ENCODE results near the gene ZBTB16. TPM values are rescaled to one million over a fixed set of nuclear protein-coding genes. Genes with fewer than 3 reads are reported as not detected.

Gene ZBTB16
- total and polyA plus RNA-seq, 2 experiments from 2014 or later, result 0.29 to 1.4 TPM

- Histone ChIP-seq H3F3A (replicated peaks; ENCODE audit: low read depth) (no peaks in the 10 kb centered on the region), H3K4me2 (no peak overlapping the region), H2AFZ (no peak overlapping the region), H4K20me1 (replicated peaks; ENCODE audit: insufficient read depth) (no peaks in the 10 kb centered on the region), H3K36me3 (ENCODE audit: insufficient read depth) (no peaks in the 10 kb centered on the region), H3K27me3 (ENCODE audit: insufficient read depth) (no peaks in the 10 kb centered on the region), H3K4me1 (ENCODE audit: insufficient read depth) (peaks cover 17% of the 10 kb centered on the region), H3K79me2 (replicated peaks; ENCODE audit: insufficient read depth) (no peaks in the 10 kb centered on the region), H3K4me3 (no peak overlapping the region), H3K9me2 (ENCODE audit: insufficient read depth) (no peaks in the 10 kb centered on the region), H3K27ac (ENCODE audit: low read depth) (no peak overlapping the region)
- Mint-ChIP-seq H3K36me3 (ENCODE audit: low read depth) (no peaks in the 10 kb centered on the region), H3K27me3 (ENCODE audit: insufficient read depth, low read depth, poor library complexity) (peaks cover 2% of the 10 kb centered on the region), H3K4me1 (peaks cover 22% of the 10 kb centered on the region), H3K4me3 (no peak overlapping the region), H3K9me3 (no peaks in the 10 kb centered on the region), H3K27ac (no peak overlapping the region)
- TF ChIP-seq JUNB (IDR thresholded peaks at IDR 0.05; ENCODE audit: unreplicated experiment), result no peak
- TF ChIP-seq CTCF (conservative IDR thresholded peaks at IDR 0.05; ENCODE audit: low read depth in 2 of 2), result no peak
- TF ChIP-seq CREB1 (CRISPR knock-in tag; IDR thresholded peaks at IDR 0.05; ENCODE audit: low read depth), result no peak
- TF ChIP-seq STAT1 (IDR thresholded peaks at IDR 0.05; ENCODE audit: unreplicated experiment), result no peak
- TF ChIP-seq ZNF462 (CRISPR knock-in tag; IDR thresholded peaks at IDR 0.05), result no peak
- TF ChIP-seq ZNF331 (CRISPR knock-in tag; IDR thresholded peaks at IDR 0.05; ENCODE audit: low read depth), result no peak
- TF ChIP-seq ZNF114 (CRISPR knock-in tag; IDR thresholded peaks at IDR 0.05), result no peak
- TF ChIP-seq POLR2AphosphoS5 (IDR thresholded peaks at IDR 0.05; ENCODE audit: low read depth), result no peak
- TF ChIP-seq NANOG (IDR thresholded peaks at IDR 0.05; ENCODE audit: borderline replicate concordance), result no peak
- TF ChIP-seq EZH2phosphoT487 (IDR thresholded peaks at IDR 0.05; ENCODE audit: unreplicated experiment), result no peak
- TF ChIP-seq EZH2 (IDR thresholded peaks at IDR 0.05; ENCODE audit: low read depth, unreplicated experiment), result no peak
- TF ChIP-seq ETS1 (IDR thresholded peaks at IDR 0.05), result no peak
- TF ChIP-seq REST (IDR thresholded peaks at IDR 0.05; ENCODE audit: unreplicated experiment), result no peak
- ATAC-seq, result no peak
- no peak for DNase-seq (ENCODE audit: low spot score)
These were observed 12.2 kb upstream of the ZBTB16 start for GRCh38 chr11:114047327-114047726.

All from GM23338 (cell line).